Gastroesophageal sphincter (tissue), 3 donors: Measurements from ENCODE around the gene TP63.

ENCODE experiments used
- EP300 ChIP-seq: sonication (generic); formaldehyde crosslinking; IDR thresholded peaks from one replicate; pipeline ENCODE4 v1.6.1; 2017; ENCODE audit warnings: antibody characterized with exemption, mild to moderate bottlenecking
- POLR2A ChIP-seq, 2 donors: fragments of 450-650 bp; IDR thresholded peaks; one replicate each; pipeline ENCODE4 v1.6.1; 2017; ENCODE audit warnings: antibody characterized with exemption in 2 of 2, mild to moderate bottlenecking in 2 of 2, moderate library complexity in 1 of 2
- POLR2AphosphoS5 ChIP-seq: sonication (generic); formaldehyde crosslinking; IDR thresholded peaks from one replicate; pipeline ENCODE4 v1.6.1; 2017; ENCODE audit warnings: antibody characterized with exemption
- TF ChIP-seq, protein P1 (sequence below), 4 experiments: fragments of 200-600 bp in 2 of 4; fragments of 450-650 bp in 2 of 4; sonication (generic) in 1 of 4; IDR thresholded peaks; one replicate each; pipeline ENCODE4 v1.5.1; 2017 to 2019; ENCODE audit warnings: antibody characterized with exemption in 4 of 4, mild to moderate bottlenecking in 2 of 4, moderate library complexity in 2 of 4

DNA sequence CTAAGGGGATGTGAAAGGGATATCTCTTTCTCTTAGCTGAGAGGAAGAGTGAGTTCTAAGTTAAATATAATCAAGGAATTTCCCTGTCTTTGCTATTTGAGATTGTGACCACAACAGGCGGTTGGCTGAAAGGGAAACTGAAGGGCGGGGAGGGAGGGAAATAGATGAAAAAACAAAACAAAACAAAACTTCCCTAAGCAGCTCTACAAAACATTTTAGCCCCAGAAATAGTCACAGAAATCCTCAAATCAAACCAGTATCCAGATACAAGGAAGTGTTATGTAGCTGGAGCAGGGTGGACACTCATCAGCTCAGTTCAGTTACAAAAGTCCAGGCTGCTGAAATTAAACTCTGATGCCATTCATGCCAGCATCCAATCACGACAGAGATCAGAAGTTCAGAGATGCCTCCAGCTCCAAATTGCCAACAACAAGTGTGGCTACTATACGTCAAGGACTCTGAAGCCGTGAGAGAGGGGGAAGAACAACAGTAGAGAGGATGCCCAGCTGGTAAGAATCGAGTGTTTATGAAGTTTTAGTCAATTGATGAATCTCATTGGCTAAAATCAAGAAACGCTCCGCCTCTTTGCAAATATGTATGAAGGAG is 319 bp upstream of the TP63 start:
- TF ChIP-seq, protein P1, sequence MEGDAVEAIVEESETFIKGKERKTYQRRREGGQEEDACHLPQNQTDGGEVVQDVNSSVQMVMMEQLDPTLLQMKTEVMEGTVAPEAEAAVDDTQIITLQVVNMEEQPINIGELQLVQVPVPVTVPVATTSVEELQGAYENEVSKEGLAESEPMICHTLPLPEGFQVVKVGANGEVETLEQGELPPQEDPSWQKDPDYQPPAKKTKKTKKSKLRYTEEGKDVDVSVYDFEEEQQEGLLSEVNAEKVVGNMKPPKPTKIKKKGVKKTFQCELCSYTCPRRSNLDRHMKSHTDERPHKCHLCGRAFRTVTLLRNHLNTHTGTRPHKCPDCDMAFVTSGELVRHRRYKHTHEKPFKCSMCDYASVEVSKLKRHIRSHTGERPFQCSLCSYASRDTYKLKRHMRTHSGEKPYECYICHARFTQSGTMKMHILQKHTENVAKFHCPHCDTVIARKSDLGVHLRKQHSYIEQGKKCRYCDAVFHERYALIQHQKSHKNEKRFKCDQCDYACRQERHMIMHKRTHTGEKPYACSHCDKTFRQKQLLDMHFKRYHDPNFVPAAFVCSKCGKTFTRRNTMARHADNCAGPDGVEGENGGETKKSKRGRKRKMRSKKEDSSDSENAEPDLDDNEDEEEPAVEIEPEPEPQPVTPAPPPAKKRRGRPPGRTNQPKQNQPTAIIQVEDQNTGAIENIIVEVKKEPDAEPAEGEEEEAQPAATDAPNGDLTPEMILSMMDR (IDR thresholded peaks at IDR 0.05) = no peak
- TF ChIP-seq EP300 = no peak
- no peak for TF ChIP-seq POLR2AphosphoS5
- no peak for TF ChIP-seq POLR2A (IDR thresholded peaks at IDR 0.05)
